Activated CD8-positive, alpha-beta memory T cell treated with anti-CD3 and anti-CD28 coated beads, Interleukin-2, amount 50 U/mL, for 24 hours (primary cell): ENCODE measurements around the gene KCNS3.
"Not testable (repeated sequence)": the region's sequence is repeated elsewhere in the genome, so short reads cannot be mapped to it uniquely, and the experiment has no call there.

ENCODE experiments used
- DNase-seq: peaks from one replicate; pipeline ENCODE4 v3.0.0-alpha.2; 2020; ENCODE audit errors: extremely low read depth

The KCNS3 gene

DNA sequence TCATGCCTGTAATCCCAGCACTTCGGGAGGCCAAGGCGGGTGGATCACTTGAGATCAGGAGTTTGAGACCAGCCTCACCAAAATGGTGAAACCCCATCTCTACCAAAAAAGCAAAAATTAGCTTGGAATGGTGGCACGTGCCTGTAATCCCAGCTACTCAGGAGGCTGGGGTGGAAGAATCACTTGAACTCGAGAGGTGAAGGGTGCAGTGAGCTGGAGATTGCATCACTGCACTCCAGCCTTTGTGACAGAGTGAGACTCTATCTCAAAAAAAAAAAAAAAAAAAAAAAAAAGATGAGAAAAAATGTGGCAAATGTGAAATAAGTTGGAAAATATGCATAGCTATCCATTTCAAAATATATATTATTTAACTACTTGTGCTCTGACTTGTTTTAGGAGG lies 65.0 kb downstream of the KCNS3 start:
- no peak for DNase-seq

DNA sequence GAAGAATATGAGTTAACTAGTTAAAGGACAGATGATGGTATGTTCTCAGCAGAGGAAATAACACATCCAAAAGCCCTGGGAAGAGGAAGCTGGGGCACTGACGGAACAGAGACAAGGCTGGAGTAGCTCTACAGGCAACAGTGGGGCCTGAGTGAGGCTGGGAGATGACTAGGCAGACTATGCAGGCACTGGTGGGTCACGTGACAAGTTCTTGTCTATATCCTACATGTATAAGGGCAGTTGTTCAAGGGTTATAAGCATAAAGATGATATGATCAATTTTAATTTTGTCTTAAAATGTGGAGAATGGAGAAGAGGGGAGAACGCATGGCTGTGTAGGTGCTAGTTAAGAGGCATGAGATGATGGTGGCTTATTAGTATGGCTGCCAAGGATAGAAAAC lies 68.6 kb downstream of the KCNS3 start:
- no peak for DNase-seq

DNA sequence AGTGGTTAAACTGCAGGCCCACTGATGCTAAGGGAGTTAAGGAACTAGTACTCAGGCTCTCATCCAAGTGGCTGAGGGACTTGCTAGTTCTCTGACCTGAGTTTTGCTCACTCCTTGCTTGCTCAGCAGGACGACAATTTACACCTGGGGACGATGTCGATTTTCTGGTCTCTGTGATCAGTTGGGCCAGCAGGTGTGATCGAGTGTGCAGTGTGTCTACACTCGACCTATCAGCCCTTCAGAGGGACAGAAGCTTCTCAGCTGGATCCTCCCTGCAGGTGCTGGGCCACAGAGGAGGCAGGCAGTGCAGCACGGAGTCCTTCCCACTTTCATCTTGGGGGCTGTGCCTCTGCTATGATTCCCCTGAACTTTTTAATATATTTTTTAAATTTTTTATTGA lies 71.5 kb downstream of the KCNS3 start:
- no peak for DNase-seq

DNA sequence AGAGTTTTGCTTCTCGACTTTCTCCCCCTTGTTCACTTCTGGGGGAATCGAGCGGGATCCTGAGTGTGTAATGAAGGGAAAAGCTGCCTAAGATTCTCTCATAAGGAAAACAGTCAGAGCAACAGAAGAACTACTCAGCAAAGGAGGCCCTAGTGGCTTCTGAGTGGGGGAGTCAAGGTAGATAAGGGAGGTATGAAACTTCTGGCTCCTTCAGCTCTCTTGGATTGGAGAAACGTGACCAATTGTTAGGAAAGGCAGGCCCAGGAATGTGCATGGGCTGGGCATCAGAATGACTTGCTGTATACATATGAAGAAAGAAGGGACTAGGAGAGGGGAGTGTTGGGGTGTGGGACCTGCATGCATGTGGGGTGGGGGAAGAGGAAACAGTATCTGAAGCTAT lies 73.1 kb downstream of the KCNS3 start:
- no peak for DNase-seq

DNA sequence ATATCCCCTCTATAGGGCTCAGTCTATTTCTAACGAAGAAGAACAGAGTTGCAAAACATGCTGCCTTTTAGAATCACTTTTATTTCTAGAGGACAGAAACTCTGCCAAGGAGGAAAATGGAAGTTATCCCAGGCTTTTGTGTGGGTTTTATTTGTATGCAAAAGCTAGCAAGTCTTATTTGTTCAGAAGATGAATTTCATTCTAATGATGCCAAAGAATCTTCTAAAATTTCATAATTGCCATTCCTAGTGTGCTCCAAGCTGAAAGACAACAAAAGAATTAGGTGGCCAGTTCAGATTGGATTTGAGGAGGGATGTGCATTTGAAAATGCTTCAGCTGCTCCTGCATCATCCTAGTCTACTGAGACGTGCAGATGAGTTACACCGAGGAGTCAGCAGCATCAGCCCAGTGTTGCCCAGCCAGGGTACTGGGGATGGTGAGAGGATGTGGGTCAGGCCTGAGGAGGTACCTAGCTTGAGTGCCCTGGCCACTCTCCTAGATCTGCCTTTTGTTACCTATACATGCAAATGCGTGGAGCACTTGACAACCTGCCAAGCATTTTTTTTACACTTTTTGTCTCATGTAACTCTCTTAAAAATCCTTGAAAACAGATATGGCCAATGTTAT lies 80.1 kb downstream of the KCNS3 start:
- no peak for DNase-seq

DNA sequence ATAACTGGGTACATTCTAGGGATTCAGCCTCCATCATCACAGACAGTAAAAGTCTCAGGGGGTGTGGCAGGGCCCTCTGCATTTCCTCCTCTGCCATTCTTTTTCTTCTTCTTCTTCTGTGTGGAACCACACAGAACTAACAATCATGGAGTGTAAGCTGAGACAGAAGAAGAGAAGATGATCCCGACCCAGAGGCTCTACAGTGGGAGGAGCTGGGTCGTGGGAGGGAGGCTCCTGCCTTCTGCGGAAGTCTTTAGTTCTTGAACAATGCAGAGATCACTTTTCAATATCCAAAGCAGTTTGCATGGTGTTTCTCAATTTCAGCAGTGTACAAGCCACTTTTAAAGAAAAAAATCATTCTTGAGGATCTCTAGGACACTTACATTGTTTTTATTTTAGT lies 80.9 kb downstream of the KCNS3 start:
- DNase-seq = no peak

DNA sequence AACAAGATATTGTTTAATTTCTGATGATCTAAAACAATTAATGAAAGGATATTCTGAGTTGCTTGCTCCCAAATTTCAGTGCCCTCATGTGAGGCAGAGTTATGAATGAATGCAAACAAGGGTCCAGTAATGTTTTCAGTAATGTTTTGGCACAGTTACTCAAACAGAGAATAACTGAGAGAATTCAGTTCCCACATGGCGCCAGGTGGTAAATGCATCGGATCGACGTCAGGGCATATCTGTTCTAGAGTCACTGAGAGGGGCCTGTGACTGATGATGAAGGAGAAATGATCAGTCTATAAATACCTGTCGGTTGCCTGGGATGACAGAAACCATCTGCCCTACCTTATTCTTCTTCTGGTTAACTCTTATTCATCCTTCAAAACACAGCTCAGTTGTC lies 81.4 kb downstream of the KCNS3 start:
- DNase-seq = no peak

DNA sequence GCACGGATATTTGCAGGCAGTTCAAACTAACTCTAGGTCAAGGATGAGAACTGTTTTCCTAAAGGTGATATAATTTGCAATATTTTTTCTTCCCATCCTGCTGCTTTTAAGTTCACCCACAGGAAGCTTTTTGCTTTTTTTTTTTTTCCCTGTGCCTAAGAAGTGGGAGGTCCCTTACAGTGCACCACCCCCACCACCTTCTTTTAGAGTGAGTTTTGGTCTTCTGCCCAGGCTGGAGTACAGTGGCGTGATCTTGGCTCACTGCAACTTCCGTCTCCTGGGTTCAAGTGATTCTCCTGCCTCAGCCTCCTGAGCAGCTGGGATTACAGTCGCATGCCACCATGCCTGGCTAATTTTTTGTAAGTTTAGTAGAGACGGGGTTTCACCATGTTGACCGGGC lies 82.5 kb downstream of the KCNS3 start:
- DNase-seq = no peak

DNA sequence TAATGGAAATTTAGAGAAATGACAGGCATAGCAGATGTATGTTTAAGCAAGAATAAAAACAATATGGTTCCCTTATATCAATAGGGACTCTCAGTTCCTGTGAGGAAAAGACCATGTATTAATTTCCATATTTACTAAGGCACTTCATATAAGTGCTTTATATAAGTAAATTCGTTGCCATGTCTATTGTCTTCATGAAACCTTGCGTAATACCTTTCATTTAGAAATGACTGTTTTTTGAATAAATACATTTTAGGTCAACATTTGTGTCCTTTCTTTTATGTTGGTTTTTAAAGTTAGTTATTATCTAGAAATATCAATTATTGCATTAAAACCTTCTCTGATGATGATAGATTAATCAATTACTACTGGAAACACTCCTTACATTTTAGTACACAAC lies 83.3 kb downstream of the KCNS3 start:
- no peak for DNase-seq

DNA sequence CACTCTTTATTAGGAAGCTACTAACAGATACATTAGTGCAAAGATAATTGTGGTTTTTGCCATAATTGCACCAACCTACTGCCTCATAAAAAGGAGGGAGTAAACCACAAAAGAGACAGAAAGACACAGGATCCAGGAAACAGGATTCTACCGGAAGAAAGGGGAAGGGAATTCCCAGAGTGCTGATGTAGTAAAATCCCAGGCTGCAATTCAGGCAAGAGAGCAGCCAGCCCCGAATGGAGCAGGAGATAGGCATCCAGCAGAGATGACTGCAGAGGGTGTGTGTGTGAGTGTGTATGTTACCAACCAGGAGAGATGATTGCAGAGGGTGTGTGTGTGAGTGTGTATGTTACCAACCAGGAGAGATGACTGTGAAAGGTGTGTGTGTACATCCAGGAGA lies 84.4 kb downstream of the KCNS3 start:
- no peak for DNase-seq

DNA sequence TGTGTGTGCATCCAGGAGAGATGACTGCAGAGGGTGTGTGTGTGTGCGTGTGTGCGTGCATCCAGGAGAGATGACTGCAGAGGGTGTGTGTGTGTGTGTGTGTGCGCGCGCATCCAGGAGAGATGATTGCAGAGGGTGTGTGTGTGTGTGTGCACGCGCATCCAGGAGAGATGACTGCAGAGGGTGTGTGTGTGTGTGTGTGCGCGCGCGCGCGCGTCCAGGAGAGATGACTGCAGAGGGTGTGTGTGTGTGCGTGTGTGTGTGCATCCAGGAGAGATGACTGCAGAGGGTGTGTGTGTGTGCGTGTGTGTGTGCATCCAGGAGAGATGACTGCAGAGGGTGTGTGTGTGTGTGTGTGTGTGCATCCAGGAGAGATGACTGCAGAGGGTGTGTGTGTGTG lies 85.1 kb downstream of the KCNS3 start:
- not testable (repeated sequence) for DNase-seq

DNA sequence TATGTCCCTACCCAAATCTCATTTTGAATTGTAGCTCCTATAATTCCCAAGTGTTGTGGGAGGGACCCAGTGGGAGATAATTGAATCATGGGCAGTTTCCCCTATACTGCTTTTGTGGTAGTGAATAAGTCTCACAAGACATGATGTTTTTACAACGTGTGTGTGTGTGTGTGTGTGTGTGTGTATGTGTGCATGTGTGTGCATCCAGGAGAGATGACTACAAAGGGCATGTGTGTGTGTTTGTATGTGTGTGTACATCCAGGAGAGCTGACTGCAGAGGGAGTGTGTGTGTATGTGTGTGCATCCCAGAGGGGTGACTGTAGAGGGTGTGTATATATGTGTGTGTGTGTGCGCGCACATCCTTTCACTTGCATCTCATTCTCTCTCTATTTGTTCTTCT lies 86.7 kb downstream of the KCNS3 start:
- DNase-seq = no peak

DNA sequence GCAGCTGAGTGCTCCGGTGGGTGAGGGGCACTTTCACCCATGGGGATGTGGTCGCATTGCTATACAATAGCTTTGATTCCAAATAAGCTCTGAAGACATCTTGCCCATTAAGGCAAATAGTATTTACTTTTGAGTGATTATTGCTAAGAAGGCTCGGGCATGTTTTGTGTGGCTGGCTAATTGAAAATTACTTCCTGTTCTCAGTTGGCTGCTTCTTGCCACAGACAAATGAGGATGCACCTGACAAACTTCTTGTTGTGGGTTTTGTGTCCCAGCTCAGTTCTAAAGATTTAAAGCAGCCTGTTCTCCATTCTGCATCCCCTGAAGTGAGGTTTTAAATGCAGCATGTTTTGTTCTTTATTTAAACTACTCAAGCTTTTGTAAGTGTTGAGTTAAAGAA lies 88.3 kb downstream of the KCNS3 start:
- no peak for DNase-seq

DNA sequence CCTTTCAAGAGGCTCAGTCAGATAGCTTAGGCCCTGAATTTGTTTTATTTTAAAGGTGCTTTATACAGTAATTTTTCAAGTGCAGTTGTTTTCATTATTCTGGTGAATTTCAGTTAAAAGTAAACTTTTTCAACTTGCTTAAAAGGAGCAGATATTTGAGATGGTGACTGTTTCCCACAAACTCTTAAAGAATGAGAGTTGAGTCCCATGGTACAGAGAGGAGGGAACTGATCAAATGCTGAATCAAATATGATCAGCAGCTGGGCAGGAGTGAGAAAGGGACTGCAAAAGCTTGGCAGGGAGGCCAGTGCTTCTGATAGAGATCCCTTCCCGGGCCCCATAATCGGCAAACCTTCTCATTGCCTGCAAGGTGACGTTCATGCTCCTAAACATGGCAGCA lies 91.2 kb downstream of the KCNS3 start:
- DNase-seq = no peak

DNA sequence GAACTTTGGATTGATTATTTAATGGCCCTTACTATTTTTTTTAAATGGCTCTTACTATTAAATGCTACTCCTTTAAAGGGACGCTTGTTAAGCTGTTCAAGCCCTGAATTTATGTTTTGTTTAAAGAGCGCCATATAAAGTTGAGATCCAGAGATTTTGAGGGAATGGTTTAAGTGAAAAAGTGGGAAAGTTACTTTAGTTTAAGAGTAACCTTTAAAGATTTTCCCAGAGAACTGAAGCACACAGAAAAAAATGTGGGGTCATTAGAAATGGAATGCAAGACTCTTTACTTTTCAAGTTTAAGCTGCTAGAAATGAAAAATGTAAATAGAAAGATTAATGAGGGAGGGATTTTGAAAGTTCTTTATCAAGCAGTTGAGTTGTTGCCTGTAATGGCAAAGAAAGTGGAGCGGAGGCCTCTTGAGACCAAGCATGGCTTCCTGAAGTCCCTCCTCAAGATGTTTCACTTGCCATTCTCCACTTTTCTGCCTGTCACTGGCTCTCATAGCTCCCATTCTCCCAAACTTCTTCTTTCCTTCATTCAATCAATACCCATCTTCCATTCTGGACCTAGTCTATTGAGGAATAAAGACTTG lies 93.2 kb downstream of the KCNS3 start:
- DNase-seq = no peak

DNA sequence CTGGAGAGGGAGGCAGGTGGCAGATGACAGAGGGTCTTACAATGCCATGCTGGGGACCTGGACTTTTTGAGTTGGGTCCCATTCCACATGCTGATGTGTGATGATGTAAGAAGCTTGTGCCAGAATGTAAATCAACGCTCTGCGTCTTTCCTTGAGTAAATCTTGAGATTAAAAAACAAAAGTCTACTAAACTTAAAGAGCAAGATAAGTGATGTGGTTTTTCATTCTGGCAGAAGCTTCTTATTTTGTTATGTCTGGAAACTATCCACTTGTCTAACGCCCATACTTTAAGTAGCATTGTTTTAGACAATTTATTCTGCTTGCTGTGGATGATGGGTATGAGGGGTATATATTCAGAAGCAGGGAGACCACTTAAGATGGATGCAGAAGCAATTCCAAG lies 94.5 kb downstream of the KCNS3 start:
- no peak for DNase-seq

DNA sequence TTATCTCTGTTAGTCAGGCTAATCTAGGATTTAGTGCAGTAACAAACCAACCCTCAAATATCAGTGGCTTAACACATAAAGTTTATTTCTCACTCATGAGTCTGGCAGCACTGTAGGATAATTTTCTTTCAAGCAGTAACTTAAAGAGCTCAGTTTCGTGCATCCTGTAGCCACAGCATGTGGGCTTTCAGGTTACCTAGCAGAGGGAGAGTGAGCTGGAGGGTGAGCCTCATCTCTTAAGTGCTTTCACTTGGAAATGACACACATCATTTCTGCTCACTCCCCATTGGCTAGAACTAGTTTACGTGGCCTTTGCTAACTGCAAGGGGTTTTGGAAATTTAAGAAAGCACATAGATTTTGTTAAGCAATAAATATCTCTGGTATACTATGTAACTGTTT lies 96.9 kb downstream of the KCNS3 start:
- DNase-seq = no peak

DNA sequence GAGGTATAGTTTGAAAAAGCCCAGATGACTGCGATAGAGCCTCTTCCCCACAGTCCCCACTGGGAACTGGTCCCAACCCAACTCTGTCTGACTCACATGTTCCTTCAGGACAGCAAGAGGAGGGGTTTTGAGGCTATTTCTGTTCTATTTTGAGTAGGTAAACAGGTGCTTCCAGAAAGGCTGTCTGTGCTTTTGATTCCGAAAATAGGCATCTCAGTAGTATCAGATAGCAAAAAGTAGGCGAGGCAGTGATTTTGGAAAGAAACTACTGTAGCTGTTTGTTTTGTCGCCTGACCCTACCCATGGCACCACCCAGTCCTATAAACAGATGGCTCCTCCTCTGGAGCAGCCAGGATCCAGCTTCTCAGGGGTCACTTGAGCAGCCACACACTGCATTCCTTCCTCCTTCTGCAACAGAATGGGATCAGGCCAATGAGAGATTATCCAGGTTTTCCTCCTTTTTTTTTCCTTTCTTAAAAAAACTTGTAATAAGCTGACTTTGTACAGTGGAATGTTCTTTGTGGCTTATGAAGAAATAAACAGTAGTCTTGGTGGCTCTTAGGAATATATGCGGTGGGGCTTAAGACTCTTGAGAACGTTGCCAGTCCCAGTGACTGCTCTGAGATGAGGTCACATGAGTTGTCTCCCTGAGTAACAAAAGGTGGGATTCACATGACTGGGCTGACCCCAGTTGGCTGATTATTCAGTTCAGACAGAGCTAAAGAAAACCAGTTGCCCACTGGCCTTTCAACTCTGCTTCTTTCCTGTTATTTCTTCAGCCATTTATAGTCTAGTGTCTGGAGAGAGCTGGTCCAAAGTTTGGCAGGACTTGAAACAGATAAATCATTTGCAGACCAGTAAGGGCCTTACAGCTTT lies 98.6 kb downstream of the KCNS3 start:
- DNase-seq = no peak

DNA sequence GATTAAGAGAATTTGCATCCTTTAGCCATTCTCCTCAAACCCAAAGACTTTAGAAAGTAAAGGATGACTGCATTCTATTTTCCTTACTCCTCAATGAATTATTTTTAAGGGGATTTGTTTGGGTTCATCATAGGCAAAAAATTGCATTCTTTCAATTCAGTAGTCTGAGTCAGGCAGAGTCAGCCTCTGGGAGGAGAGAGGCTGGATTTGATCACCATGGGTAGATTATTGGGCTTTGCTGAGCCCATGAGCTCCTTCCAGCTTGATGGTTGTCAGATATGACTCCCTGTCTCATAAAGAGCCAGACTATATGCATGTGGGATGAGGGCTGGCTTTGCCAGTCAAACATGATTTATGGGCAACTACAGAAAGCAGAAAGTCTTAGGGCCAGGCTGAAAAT lies 101.2 kb downstream of the KCNS3 start:
- DNase-seq = no peak

DNA sequence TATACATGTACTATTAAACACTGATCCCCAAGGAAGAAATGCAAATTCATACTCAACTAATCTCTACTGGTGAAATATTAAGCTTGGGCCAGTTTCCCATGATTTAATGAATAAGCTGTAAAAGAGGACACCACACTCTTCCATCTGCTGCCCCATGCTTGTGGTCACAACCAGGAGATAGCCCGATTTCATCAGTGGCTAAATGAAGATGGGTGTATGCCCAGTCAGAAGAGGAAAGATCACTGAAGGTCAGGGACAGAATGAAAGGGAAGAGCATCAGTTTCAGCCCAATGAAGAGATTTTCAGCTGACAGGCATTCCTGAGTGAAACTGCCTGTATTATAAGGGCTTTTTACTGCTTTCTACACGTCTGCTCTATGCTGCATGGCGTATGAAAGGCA lies 103.5 kb downstream of the KCNS3 start:
- no peak for DNase-seq
